ENCODE data around the gene NELFCD. TPM values are rescaled to one million over a fixed set of nuclear protein-coding genes. Genes with fewer than 3 reads are reported as not detected.

Gene NELFCD
- total RNA-seq, 1 donor from 2014 or later, result 122 TPM

DNA sequence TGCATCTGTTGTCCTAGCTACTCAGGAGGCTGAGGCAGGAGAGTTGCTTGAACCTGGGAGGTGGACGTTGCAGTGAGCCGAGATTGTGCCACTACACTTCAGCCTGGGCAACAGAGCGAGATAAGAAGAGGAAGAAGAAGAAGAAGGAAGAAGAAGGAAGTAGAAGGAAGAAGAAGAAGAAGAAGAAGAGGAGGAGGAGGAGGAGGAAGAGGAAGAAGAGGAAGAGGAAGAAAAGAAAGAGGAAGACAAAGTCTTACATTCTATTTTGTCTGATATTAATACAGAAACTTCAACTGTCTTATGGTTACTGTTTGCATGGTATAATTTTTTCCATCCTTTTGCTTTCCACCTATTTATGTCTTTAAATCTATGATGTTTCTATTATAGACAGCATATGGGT is 7.2 kb upstream of the NELFCD start:
- Mint-ChIP-seq H3K36me3 (ENCODE audit: insufficient read depth) (peaks cover 1% of the 10 kb centered on the region), H3K27ac (no peak overlapping the region), H3K27me3 (peaks cover 5% of the 10 kb centered on the region), H3K4me3 (ENCODE audit: low read depth) (no peak overlapping the region), H3K4me1 (ENCODE audit: low read depth) (no peaks in the 10 kb centered on the region), H3K9me3 (ENCODE audit: low read depth) (peaks cover 10% of the 10 kb centered on the region)
- TF ChIP-seq, protein P1, sequence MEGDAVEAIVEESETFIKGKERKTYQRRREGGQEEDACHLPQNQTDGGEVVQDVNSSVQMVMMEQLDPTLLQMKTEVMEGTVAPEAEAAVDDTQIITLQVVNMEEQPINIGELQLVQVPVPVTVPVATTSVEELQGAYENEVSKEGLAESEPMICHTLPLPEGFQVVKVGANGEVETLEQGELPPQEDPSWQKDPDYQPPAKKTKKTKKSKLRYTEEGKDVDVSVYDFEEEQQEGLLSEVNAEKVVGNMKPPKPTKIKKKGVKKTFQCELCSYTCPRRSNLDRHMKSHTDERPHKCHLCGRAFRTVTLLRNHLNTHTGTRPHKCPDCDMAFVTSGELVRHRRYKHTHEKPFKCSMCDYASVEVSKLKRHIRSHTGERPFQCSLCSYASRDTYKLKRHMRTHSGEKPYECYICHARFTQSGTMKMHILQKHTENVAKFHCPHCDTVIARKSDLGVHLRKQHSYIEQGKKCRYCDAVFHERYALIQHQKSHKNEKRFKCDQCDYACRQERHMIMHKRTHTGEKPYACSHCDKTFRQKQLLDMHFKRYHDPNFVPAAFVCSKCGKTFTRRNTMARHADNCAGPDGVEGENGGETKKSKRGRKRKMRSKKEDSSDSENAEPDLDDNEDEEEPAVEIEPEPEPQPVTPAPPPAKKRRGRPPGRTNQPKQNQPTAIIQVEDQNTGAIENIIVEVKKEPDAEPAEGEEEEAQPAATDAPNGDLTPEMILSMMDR (IDR thresholded peaks at IDR 0.05; ENCODE audit: unreplicated experiment), result no peak
- DNase-seq (ENCODE audit: low spot score, unreplicated experiment), result no peak

DNA sequence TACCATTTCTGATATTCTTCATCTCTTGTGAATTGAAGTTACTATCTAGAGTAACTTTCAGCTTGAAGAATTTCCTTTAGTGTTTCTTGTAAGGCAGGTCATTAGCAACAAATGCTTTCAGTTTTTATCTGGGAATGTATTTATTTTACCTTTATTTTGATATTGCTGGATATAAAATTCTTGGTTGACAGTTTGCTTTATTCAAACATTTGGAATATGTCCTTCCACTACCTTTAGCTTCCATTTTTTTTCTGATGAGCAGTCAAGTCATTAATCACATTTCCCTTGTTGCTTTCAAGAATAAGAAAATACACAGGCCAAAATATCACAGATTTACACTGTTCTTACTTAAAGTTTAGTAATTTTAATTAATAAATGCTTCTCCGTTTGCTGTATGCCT is 5.7 kb upstream of the NELFCD start:
- H3K4me1 Mint-ChIP-seq (ENCODE audit: low read depth), result no peaks in the 10 kb centered on the region
- TF ChIP-seq, protein P1 (IDR thresholded peaks at IDR 0.05; ENCODE audit: unreplicated experiment), result no peak

DNA sequence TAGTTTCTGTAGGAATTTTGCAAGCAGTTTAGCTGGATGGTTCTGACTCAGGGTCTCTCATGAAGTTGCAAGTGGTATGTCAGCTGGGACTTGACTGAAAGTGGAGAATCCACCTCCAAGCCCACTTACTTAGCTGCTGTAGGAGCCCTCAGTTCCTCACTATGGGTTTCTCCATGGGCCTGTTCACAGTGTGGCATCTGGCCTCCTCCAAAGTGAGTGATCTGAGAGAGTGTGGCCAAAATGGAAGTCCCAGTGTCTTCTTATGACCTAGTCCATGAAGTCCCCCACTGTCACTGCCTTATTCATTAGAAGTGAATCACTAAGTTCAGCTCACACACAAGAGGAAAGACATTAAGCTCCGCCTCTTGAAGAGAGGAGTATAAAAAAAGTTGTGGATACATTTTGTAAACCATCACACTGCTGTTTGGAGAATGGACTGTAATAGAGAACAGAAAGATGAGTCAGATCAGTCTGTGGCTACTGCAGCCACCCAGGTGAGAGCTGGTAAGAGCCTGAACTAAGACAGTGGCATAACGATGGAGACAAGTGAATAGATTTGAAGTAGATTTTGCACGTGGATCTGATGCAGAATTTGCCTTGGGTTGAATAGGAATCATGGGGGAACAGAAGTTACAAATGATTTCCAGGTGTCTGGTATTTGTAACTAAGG is 4.9 kb upstream of the NELFCD start:
- no peaks in the 10 kb centered on the region for H3K4me1 Mint-ChIP-seq (ENCODE audit: low read depth)
- no peak for DNase-seq (ENCODE audit: low spot score, unreplicated experiment)
- no peak overlapping the region for H3K27ac Mint-ChIP-seq
- TF ChIP-seq, protein P1 (IDR thresholded peaks at IDR 0.05; ENCODE audit: unreplicated experiment), result no peak
- H3K27me3 Mint-ChIP-seq, result peaks cover 5% of the 10 kb centered on the region
- H3K4me3 Mint-ChIP-seq (ENCODE audit: low read depth), result no peak overlapping the region
- H3K9me3 Mint-ChIP-seq (ENCODE audit: low read depth), result peaks cover 4% of the 10 kb centered on the region
- H3K36me3 Mint-ChIP-seq (ENCODE audit: insufficient read depth), result peaks cover 1% of the 10 kb centered on the region

More for the DNA sequence above, 5.7 kb upstream of the NELFCD start:
- Mint-ChIP-seq H3K4me3 (ENCODE audit: low read depth) (no peak overlapping the region), H3K36me3 (ENCODE audit: insufficient read depth) (peaks cover 1% of the 10 kb centered on the region), H3K27me3 (peaks cover 5% of the 10 kb centered on the region), H3K27ac (no peak overlapping the region), H3K9me3 (ENCODE audit: low read depth) (peaks cover 4% of the 10 kb centered on the region)
- no peak for DNase-seq (ENCODE audit: low spot score, unreplicated experiment)

DNA sequence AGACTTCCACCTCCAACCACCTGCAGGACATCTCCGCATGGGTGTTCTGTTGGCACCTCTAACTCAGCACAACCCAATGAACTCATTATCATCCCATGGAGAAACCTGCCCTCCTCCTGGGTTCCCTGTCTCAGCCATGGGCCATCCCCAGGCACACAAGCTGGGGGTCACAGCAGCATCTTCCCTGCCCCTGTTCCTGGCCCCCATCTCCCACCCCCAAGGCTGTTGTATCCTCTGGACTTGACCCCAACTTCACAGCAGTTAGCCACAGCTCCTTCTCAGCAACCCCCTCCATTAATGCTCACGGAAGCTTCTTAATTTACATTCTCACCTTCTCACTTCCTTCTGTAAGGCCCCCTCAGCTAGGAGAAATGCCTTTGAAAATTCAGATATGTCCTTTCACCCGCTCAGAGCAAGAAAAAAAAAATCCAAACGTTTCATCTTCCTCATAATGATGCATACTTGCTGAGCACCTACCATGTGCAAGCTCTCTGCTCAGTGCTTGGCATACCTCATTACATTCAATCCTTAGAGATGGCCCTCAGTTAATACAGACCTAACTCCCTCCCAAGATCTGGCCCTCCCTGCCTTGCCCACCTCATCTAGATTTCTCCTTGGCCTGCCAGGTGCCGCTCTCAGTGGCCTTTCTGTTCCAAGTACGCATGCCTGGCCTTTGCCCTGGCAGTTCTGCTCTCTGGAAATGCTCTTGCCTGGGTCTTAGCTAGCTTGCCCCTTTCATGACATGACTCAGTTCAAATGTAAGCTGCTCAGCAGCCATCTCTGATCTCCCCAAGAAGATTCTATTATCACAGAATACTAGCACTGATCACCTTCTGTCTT is 2.5 kb upstream of the NELFCD start:
- H3K4me1 Mint-ChIP-seq (ENCODE audit: low read depth), result peaks cover 10% of the 10 kb centered on the region
- peak overlapping the region; percentile 27 for H3K4me3 Mint-ChIP-seq (ENCODE audit: low read depth)
- H3K36me3 Mint-ChIP-seq (ENCODE audit: insufficient read depth), result peaks cover 5% of the 10 kb centered on the region
- DNase-seq (ENCODE audit: low spot score, unreplicated experiment), result no peak
- TF ChIP-seq, protein P1 (IDR thresholded peaks at IDR 0.05; ENCODE audit: unreplicated experiment), result no peak
- peaks cover 5% of the 10 kb centered on the region for H3K27me3 Mint-ChIP-seq
- H3K27ac Mint-ChIP-seq, result no peak overlapping the region
- H3K9me3 Mint-ChIP-seq (ENCODE audit: low read depth), result peaks cover 4% of the 10 kb centered on the region

DNA sequence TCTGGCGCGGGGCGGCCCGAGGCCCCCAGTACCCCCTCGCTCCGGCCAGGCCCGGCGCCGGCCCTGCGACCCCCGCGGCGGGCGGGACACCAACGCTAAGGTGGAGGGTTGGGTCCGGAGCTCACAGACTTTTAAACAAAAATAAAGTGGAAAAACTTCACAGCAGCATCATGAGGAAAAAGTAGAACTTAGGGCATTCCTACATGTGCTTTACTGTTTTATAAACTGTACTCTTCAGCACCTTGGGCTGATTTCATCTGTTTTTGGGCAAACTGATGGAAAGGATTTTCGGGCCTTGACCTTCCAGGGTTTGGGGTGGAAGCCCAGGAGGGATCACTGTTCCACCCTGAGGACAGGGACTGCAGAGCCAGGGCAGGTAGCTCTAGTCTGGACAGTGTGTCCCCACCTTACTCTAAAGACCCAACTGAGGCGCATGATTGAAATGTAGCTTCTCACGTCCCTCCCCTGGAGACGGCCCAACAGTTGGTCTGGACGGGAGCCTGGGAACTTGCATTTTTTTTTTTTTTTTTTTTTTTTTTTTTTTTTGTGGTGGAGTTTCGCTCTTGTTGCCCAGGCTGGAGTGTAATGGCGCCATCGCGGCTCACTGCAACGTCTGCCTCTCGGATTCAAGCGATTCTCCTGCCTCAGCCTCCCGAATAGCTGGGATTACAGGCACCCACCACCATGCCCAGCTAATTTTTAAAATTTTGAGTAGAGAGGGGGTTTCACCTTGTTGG is 740 bp downstream of the NELFCD start:
- H3K27me3 Mint-ChIP-seq, result peaks cover 5% of the 10 kb centered on the region
- peaks cover 7% of the 10 kb centered on the region for H3K36me3 Mint-ChIP-seq (ENCODE audit: insufficient read depth)
- TF ChIP-seq, protein P1 (IDR thresholded peaks at IDR 0.05; ENCODE audit: unreplicated experiment), result no peak
- H3K4me3 Mint-ChIP-seq (ENCODE audit: low read depth), result peak overlapping the region; percentile 87
- peaks cover 29% of the 10 kb centered on the region for H3K4me1 Mint-ChIP-seq (ENCODE audit: low read depth)
- peak overlapping the region; percentile 91 for H3K27ac Mint-ChIP-seq
- DNase-seq (ENCODE audit: low spot score, unreplicated experiment), result no peak
- no peaks in the 10 kb centered on the region for H3K9me3 Mint-ChIP-seq (ENCODE audit: low read depth)
